GM19351 (cell line): Measurements from ENCODE around the gene GAST.
"Not testable (repeated sequence)": the region's sequence is repeated elsewhere in the genome, so short reads cannot be mapped to it uniquely, and the experiment has no call there.

Experiments used
- ATAC-seq: cut with Tn5 transposase; IDR thresholded peaks from one replicate; pipeline ENCODE4 v1.9.1; 2021; ENCODE audit warnings: mild to moderate bottlenecking, moderate library complexity; ENCODE audit not compliant: unreplicated experiment

The GAST gene

DNA sequence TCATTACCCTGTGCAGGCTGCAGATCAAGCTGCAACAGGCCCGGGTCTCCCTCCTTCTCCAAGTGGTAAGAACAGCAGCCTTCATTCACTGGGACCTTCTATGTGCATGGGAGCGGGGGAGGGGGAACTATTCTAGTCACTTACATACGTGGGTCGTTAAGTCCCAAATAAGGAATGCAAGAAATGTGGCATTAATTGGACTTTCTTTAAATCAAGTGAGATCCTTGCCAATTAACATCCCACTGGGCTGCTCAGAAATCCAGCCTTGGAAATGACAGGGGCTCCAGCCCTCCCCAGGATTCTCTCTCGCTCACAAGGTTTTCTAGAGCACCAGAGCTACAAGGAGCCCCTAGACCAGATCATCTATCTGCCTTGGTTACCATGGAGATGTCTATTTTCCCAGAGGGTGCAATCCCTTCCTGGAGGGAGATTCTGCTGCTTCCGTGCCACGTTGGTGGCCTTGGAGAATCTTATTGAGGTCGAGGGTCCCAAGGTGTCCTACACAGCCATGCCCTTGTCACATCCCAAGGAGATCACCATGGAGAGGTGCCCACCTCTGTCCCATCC is 28.6 kb upstream of the GAST start:
- no peak for ATAC-seq

DNA sequence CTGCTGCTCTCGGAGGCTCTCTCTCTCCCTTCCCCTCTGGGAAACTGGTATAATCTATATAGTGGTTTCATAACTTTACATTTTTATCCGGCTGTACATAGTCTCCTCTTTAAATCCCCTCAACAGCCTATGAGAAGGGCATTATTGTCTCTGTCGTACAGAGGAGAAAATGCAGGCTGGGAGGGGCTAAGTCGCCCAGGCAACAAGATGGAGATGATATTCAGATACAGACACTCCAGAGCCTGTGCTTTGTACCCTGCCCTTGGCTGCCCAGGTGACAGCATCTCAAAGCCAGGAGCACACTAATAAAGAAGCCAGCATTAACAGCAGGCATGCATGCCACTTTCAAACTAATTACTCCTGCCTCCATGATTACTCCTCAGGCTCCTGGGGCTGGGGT is 28.1 kb upstream of the GAST start:
- no peak for ATAC-seq

DNA sequence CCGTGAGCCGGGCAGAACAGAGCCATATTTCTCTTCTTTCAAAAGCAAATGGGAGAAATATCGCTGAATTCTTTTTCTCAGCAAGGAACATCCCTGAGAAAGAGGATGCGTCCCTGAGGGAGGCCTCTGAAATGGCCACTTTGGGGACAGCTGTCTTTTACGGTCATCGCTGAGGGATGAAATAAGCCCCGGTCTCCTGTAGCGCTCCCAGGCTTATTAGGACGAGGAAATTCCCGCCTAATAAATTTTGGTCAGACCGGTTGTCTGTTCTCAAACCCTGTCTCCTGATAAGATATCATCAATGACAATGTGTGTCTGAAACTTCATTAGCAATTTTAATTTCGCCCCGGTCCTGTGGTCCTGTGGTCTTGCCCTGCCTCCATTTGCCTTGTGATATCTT is 26.4 kb upstream of the GAST start:
- not testable (repeated sequence) for ATAC-seq

DNA sequence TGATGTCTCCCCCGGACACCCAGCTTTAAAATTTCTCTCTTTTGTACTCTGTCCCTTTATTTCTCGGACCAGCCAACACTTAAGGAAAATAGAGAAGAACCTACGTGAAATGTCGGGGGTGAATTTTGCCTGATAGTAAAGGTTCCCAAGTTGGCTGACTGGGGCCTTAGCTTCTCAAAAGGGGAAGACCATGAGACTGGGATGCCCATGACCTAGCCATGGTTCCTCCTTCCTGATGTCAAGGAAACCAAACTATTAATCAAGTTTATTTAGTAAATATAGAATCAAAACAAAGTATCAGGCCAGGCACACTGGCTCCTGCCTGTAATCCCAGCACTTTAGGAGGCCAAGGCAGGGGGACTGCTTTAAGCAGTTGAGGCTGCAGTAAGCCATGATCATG is 25.9 kb upstream of the GAST start:
- ATAC-seq = no peak

DNA sequence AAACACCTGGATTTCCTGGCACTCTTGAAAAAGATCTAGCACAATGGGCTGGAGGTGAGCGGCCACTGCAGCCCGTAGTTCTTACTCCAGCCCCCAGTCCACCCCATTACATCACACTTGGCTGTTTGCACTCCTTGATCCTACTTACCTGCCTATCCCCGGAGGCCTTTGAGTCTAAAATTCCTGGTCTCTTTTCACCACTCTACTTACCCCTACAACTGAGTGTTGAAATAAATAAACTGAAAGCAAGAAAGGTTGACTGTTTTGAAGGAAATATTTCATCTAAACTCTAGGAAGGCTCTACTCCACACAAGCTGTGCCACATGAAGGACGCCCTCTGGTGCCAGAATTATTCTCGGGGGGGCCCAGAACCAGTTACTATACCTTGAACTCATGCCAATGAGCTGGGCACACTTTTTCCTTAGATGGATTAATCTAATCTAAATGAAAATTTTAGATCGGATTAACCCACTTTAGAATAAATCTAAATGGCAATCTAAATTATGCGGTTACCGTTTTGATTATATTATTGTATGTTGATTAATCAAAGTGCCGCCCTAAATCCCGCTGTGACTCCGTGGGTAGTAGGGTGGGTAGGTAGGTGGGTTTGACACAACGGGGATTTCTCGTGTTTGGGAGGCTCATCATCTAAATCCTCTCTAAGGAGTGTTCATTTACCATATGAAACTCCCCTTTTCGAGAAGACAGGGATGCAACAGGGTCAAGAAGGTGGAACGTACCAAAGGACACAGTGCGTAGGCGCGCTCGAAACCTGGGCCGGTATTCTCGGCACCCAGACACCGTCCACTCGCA is 24.1 kb upstream of the GAST start:
- ATAC-seq = peak; percentile 1

DNA sequence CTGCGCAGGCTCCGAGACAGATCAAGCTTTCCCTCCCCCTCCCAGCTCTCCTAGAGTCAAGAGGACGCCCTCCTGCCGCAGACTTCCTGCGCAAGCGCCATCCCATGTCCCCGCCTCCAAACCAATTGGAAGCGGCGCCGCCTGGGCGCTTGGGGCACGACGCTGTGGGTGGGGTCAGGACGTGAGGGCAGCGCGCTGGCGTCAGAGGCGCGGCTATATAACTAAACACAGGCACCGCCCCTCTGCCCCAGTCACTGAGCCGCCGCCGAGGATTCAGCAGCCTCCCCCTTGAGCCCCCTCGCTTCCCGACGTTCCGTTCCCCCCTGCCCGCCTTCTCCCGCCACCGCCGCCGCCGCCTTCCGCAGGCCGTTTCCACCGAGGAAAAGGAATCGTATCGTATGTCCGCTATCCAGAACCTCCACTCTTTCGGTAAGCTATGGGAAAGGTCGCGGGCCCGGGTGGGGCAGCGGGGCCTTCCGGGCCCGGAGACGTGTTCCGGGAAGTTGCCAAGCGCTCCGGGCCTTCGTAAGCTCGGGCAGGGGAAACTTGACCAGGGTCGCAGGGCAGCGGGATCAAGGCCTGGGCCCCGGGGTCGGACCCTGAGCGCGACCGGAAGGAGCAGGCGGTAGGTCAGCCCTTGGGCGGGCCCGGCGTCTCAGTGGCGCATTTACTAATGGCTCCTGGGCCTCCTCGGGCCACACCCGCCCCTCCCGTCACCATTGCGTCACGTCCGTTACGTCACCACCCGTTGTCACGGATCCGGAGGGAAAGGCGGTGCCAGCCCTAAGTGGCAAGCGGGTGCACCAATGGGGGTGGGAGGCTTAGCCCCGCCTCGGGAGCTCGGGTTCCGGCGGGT is 23.3 kb upstream of the GAST start, which contains the start of gene EIF1:
Gene EIF1, plus strand, starts transcription at position 245 of the 856 bp plus-strand sequence. Its CDS starts 154 bp downstream, at position 399.
- peak; percentile 75 for ATAC-seq

DNA sequence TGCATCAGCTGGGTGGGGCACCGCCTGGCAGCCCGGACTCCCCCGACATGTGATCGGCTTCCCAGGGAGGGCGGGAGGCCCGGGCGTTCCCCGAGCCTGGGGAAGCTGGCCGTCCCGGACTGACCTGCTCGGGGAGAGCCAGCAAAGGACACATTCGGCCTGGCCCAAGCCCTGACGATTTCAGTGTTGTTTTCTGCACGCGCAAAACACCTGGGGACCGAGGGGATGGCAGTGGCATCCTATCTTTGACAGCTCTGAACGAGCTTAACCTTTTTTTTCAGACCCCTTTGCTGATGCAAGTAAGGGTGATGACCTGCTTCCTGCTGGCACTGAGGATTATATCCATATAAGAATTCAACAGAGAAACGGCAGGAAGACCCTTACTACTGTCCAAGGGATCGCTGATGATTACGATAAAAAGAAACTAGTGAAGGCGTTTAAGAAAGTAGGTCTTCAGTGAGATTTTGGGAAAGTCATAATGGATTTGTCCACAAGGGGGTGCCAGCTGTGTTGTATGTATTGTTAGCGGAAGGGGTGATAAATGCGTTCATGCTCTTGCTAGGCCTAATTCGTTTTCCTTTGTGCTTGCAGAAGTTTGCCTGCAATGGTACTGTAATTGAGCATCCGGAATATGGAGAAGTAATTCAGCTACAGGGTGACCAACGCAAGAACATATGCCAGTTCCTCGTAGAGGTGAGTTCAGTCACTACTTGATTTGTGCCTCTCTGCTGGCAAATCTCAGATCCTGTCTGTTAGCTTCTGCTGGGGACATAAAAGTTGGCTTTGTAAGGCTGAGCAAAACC is 22.4 kb upstream of the GAST start:
- no peak for ATAC-seq

DNA sequence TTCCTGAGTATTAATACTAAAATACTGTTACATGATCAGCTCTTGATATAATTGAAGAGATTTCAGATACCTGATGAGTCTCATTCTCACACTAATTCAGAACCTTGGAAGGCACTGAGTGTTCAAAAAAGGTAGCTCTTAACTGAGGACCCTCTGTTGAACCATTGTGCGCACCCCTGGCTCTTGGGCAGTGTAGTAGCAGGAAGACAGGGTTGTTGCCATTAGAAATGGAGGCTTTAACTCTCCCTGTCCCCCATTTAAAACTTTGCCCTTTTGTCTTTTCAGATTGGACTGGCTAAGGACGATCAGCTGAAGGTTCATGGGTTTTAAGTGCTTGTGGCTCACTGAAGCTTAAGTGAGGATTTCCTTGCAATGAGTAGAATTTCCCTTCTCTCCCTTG is 21.6 kb upstream of the GAST start:
- ATAC-seq = no peak

DNA sequence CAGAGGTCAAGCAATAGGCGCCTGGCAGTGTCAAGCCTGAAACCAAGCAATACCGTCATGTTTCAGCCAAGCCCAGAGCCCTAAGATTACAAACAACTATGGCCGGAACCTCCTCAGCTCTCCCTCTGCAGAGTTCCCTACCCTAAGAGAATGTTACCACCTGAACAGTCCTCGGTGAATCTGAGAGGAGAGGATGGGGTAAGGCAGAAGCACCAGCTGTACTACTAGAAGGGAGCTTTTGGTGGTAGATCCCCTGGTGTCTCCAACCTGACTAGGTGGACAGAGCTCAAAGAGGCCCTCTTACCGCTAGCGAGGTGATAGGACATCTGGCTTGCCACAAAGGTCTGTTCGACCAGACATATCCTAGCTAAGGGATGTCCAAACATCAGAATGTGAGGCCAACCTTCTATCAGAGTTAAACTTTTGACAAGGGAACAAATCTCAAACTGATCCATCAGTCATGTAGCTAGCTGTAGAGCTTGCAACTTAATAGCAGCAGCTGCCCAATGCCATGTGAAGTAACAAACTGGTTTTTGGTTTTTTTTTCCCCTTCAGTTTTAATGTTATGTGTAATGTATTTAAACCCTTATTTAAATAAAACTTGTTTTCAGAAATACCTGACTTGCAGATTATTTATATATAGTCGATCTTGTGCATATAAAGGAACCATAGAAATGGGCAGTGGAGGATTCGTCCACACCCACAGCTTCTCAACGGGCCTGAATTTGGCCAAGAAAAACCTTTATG is 20.9 kb upstream of the GAST start:
- ATAC-seq = no peak

DNA sequence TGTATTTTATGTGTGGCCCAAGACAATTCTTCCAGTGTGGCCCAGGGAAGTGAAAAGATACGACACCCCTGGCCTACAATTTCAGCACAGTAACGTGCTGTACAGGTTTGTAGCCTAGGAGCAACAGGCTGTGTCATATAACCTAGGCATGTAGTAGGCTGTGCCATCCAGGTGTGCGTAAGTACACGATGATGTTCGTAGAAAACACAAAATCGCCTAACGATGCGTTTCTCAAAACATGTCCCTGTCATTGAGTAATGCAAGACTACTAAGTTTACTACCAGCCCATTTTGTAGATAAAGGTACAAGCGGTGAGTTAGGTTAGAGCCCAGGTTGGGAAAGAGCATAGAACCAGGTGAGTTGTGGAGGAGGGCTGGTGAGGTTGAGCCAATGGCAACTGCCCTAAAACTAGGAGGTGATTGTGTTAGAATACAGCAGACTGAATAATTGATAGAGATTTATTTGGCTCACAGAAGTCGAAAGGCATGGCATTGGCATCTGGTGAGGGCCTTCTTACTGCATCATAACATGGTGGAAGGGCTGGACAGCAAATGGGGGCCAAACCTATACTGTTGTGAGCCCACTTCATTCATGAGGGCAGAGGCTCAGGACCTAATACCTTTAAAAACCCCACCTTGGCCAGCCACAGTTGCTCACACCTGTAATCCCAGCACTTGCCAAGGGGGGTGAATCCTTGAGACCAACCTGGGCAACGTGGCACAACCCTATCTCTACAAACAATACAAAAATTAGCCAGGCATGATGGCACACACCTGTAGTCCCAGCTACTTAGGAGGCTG is 19.2 kb upstream of the GAST start:
- ATAC-seq = no peak

DNA sequence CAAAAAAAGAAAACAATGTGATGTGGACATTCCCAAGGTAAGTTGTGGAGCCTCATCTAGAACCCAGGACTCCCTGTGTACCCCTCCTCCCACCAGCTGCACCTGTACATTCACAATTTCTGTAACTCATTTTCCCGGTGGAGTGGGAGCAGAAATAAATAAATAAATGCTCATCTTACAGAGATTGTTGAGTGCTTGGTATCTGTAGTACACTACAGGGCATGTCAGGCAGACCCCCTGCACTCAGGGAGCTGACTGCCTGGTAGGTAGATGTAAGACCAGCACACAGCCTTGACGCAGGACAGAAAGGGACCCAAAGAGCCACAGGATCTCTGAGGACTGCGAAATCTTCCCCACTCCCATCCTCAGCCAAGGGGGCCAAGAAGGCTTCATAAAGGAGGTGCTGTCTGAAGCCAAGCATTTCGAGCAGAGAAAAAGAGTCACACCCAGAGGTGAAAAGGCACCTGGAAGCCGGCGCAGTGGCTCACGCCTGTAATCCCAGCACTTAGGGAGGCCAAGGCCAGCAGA is 16.9 kb upstream of the GAST start:
- ATAC-seq = no peak

DNA sequence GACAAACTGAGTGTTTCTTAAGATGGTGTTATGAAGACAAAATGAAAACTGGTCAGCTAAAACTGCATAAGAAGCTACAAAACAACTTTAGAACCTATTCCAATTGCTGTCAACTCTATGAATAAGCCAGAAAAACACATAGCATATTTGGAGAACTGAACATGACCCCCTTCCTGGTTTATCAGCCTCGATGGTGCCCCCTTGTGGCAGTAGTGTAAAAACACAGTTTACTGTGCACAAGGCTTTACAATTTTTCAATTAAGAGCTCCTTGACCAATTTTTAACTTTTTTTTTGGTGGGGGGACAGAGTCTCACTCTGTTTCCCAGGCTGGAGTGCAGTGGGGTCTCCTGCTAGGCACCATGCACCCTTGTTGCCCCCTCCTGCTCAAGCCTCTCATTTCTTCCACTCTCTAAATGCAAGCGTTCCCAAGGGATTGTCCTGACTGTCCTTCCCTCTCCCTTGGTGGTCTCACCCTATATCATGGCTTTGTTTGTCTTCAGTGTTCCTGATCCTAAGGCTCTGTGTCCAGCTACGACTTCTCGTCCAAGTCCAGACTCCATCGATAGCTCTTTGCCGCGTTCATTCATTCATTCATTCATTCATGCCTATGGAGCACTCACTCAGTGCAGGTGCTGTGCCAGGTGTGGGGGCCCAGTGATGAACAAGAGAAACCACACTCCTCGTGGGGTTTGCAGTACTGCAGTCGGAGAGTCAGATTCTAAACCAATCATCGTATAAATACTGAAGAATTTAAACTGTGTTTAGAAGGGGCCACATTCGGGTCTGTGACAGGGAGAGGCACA is 16.0 kb upstream of the GAST start:
- no peak for ATAC-seq

DNA sequence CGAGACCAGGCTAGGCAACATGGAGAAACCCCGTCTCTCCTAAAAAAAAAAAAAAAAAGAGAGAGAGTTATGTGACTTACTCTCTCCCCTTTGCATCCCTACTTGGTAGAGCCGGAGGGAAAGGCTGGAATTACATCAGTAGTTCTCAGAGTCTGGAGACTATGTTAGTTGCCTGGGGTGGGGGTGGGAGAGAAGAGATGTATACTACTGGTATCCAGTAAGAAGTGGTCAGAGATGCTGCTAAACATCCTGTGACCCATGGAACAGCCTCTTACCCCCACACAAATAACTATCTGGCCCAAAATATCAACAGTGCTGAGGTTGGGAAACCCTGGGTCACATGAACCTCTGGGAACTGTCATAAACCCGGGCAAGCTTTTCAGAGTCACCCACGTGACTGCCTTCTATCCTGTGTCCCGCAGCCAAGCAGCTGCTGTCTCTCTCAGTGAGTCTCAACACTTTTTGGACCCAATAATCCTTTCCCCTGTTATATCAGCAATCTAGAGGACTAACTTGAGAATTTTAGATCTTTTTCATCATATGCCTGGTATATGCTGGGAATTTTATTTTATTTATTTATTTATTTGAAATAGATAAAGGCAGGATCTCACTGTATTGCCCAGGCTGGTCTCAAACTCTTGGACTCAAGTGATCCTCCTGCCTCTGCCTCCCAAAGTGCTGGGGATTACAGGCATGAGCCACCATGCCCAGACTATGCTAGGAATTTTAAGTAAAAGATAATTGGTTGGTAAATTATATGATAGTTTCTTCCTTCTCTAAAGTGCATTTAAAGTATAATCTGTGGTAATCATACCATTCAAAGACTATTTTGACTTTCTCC is 14.8 kb upstream of the GAST start:
- no peak for ATAC-seq

DNA sequence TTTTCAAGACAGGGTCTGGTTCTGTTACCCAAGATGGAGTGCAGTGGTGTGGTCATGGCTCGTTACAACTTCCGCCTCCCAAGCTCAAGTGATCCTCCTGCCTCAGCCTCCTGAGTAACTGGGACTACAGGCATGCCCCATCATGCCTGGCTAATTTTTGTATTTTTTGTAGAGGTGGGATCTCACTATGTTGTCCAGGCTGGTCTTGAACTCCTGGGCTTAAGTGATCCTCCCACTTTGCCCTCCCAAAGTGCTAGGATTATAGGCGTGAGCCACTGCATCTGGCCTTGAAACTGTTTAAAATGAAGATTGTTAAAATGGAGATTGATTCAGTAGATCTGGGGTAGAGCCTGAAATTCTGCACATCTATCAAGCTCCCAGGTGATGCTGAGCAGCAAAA is 11.3 kb upstream of the GAST start:
- not testable (repeated sequence) for ATAC-seq

DNA sequence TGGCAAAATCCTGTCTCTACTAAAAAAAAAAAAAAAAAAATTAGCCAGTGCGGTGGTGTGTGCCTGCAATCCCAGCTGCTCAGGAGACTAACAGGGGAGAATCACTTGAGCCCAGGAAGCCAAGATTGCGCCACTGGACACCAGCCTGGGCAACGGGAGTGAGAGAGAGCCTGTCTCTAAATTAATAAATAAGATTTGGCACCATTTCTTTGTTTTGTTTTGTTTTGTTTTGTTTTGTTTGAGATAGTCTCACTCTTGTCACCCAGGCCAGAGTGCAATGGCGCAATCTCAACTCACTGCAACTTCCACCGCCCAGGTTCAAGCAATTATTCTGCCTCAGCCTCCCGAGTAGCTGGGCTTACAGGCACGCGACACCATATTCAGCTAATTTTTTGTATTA is 9.4 kb upstream of the GAST start:
- ATAC-seq = no peak

DNA sequence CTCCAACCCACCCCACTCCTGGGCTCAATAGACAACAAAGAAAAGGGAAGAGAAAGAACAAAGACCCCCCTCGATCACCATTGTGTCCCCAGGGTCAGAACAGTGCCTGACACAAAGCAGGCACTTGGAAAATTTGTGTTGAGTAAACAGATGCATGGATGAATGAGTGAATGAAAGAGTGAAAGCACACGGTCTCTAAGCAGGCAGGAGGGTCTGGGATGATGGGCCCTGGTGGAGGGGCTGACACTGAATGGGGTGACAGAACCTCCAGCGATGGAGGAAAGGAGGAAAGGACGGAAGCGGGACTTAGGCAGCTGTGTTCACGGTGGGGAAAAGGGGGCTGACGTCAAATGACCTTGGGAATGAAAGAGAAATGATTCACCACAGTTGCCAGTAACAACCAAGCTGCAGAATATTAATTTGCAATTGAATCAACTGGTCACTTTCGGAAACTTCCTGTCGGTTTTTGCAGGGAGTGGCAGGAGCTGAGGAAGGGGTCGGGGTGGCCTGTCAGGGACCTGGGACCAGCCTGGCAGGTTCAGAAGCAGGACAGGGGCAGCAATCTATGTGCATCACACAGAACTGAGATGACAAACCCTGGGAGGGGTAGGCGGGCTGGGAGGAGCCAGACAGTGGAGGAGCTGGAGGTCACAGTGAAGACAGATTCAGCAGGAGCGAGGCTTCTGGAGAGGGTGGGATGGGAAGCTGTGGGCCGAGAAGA is 6.7 kb upstream of the GAST start:
- no peak for ATAC-seq
